ENCODE results near the gene RAD51B.

The RAD51B gene

GRCh38 chr14:68314642-68315041 is 495.1 kb downstream of the RAD51B start:
- DNase-seq, result no peak

- DNase-seq, result no peak
Observed at GRCh38 chr14:68315081-68315480, 495.5 kb downstream of the RAD51B start.

DNA sequence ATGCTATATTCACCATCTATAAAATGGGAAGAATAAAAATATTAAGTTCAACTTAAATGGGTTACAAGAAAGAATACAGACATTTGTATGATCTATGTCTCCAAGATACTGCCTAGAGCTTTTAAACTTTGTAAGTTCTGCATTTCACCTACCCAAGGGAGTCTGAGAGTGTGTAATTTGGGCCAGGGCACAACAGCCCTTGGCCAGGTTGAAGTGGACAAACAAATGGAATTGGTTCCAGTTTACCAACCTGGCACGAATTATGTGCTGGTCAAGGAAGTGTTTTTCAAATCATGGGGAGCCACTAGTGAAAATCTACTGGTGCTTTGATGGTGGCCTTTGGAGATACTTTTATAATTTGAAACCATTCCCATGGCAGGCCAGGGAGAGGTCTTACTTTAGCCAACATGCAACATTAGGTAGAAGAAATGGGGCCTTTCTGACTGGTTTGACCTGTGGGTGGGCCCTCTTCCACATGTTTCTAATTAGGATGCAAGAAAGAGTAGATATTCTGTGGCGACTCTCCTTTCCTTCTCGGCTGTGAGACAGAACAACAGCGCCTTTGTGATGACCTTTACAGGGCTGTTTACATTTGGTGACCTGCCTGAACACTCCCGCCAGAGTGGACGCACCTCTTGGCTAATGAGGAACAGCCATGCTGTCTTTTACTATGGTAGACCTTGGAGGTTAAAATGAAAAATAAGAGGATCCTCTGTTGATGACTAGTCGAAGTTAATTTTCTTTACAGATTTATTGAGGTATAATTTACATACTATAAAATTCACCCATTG is 496.7 kb downstream of the RAD51B start:
- no peak for DNase-seq

- DNase-seq, result no peak
Observed at GRCh38 chr14:68317239-68317638, 497.7 kb downstream of the RAD51B start.

DNA sequence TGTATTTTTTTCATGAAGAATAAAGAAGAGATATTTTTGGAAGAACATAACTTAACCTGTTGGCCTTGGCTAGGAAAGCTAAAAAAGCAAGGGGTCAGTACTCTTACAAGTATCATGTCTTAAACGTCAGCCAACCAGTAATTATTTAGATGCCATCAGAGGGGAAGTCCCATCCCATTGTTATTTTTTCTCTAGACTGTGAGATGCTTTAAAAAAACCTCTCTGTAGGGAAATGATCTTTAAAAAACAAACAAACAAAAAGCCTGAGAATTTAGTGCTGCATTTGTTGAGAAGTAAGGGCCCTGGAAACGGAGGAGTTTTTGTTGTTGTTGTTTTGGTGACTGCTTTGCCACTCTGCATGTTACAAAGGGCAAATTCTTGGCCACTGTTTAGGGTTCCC is 499.2 kb downstream of the RAD51B start:
- no peak for DNase-seq

DNA sequence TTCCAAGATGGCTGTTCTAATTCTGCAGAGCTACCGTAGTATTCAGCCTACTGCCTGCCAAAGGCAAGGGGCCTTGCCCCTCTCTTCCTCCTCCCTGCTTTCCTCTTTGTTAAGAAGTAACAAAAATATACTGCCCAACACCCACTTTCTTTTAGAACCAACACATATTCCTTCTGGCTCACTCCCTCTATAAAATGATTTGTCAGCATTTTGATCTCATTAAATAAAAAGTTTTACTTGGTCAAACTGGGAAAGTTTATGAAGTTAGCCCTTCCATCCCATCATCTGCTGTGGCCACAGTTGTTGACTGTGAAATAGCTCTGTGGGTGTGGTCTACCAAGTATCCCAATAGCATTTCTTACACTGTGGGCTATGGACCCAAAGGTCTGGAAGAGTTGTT is 500.9 kb downstream of the RAD51B start:
- DNase-seq, result no peak

DNA sequence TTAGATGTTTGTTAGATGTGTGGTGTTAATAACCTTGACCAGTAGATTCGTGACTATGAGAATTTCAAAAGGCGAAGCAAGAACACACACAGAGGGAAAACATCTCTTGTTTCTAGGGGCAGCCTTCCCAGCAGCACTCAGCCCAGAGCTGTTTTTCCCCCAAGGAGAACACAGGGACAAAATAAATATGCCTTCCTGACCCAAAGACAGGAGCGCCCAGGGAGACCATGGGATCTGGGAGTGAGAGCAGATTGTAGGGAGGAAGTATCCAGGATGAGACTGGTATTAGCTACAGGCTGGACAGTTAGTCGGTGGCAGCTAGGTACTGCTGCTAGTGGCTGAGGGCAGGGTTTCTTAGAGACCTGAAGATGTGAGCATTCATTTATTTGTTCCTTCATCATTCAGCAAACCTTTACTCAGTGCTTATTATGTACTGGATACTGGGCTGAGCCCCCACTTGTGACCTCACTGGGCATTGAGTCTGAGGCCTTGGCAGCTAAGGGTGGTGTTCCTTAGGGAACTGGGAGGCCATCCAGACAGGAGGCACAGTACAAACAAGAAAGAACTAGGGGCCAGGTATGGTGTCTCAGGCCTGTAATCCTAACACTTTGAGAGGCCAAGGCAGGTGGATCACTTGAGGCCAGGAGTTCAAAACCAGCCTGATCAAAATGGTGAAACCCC is 503.5 kb downstream of the RAD51B start:
- no peak for DNase-seq

GRCh38 chr14:68325267-68325807 is 505.8 kb downstream of the RAD51B start:
- DNase-seq, result no peak

DNA sequence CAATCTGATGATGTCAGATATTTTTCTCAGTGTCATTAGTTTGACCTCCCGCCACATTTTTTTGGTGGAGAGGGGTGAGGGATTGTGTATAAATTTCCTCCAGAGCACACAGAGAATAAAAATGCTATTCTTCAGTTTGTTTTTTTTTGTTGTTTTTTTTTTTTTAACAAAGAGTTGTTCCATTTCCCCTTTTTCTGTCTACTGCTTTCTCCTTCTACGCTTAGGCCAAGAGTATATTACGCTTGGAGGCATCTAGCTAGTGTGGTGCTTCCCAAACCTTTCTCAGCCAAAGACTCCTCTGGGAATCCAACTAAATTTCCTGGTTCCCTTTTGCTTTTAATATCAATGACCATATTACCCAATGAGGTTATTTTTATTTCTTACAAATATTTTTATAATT is 507.7 kb downstream of the RAD51B start:
- no peak for DNase-seq

GRCh38 chr14:68328509-68328908 is 508.9 kb downstream of the RAD51B start:
- DNase-seq, result no peak

DNA sequence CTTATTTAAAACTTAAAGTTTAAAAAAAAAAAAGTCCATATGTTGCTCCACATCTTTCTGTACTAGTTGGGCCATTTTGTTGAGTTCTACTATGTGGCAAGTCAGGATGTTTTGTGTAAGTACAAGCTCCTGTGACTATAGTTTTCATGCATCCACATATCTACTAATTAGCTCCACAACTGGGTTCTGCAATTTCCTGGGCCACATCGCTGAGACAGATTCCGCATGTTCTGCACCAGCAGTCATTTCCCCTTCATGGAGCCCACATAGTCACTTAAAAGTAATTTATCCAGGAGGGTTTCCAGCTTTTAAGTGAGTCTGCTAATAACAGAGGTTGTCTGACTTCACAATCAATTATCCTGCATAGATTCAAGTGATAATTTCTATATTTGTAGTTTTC is 511.8 kb downstream of the RAD51B start:
- peak; percentile 17 to 24 for DNase-seq

DNA sequence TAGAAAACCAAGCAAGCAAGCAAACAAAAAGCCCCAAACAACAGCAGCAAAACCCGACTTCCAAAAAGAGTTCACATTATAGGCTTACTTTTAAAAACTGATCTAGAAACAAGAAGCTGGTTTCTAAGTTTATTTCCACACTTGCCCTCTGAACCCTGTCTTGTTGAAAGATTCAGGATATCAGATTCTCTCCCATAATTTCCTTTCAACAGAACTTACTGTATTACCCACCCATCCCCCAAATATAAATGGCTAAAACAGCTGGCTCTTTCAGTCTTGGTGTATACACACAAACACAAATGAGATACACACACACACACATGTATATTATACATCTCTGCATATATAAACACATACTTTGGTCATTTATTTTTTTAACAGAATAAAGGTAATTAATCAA is 512.4 kb downstream of the RAD51B start:
- DNase-seq, result no peak

GRCh38 chr14:68333262-68333661 is 513.7 kb downstream of the RAD51B start:
- DNase-seq, result peak in 1 of 2 experiments; percentile 18

- no peak for DNase-seq
Observed at GRCh38 chr14:68335312-68335711, 515.7 kb downstream of the RAD51B start.

GRCh38 chr14:68336165-68336564 is 516.6 kb downstream of the RAD51B start:
- no peak for DNase-seq

- peak; percentile 15 to 39 for DNase-seq
Observed at GRCh38 chr14:68337279-68337678, 517.7 kb downstream of the RAD51B start.

GRCh38 chr14:68340262-68340661 is 520.7 kb downstream of the RAD51B start:
- DNase-seq, result no peak

DNA sequence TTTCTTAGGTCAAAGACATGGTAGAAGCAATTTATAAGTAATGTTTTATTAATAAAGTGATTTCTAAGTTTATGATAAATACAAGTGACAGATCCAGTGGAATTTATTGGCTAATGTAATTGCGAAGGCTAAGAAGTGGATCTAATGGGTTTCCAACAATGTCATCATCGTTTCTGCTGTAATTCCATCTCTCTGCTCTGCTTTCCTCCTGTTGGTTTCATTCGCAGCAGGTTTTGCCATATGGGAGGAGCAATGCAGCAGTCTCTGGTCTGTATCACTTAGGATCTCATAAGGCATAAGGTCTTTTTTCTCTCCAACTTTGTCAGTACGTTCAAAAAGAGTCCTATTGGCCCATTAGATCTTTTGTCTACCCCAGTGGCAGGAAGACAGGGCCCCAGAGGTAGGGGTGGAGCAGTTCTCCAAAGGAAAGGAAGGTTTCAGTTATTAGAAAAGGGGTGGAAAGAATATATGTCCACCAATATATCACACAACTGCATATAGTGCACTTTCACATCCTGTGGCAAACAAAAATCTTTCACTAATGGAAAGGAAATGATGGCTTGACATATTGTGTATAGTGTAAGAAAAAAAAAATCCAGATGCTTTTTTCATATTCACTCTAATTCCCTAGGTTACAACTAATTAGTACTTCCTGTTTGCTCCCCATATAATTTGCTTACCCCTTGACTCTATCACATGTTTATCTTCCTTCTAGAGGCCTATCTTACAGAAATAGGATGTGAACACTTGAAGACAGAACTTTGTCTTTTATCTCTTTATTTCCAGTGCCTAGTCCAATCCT is 522.0 kb downstream of the RAD51B start:
- DNase-seq, result no peak

DNA sequence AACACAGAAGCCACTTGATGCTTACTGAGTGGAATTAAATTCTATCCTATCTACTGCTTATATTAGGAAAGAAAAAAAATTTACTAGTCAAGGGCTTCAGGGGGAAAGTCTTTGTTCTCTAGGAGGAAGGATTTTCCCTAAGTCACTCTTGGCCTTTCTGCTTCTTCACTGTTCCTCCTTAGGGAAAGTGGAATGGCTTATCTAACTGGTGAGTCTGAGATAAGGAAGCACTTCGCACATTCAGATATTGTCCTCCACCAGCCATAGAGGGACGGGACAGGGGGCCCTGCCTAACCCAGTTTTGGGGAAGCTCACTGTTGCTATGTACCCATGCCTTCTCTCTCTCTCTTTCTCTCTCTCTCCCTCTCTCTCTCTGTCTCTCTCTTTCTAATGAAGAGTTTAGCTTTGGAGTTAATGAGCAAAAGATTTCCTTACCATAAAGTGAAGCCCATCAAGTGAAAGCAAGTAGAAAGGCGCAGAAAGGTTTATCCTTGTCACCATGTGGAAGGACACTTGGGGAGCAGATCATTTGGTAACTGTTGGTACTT is 522.7 kb downstream of the RAD51B start:
- DNase-seq, result no peak

GRCh38 chr14:68343534-68344118 is 524.0 kb downstream of the RAD51B start:
- no peak for DNase-seq

- DNase-seq, result no peak
Observed at GRCh38 chr14:68345738-68346137, 526.2 kb downstream of the RAD51B start.

DNA sequence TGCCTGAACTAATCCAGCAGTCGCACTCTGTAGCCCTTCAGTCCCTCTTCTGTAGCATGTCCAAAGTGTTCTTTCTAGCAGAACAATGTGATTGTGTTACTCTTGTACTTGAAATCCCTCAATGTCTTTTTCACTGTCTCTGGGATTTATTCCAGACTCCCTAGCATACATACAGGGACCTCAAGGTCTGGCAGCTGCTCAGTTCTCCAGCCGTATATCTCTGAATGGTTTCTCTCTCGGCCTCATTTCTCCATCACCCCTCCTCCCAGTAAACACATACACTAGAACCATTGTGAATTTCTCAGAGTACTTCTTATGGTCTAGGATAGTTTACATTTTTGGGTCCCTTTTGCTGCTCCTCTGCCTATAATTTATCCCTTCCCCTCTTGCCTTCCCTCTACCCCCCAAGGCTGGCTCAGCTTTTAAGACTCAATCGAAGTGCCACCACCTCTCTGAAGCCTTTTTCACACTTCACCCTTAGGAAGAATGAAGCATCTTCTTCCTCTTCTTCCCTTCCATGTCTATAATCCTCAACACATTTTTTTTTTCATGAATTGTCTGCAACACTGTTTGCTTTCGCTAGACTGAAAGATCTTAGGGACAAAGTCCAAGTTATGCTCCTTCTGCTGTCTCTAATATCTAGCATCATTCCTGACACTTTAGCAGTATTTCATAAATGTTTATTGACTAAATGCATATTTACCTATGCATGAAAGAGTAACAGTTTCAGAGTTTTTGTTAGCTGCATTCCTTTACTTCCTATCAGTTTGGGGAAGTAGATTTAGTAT is 527.2 kb downstream of the RAD51B start:
- no peak for DNase-seq
